GM19193 (cell line): ENCODE measurements around the gene IFI30.

Experiments
- POLR2A ChIP-seq: IDR thresholded peaks from 4 replicates; pipeline ENCODE4 v1.6.1; 2011; ENCODE audit not compliant: insufficient read depth, insufficient read length; ENCODE audit errors: extremely low read depth

IFI30 gene

DNA sequence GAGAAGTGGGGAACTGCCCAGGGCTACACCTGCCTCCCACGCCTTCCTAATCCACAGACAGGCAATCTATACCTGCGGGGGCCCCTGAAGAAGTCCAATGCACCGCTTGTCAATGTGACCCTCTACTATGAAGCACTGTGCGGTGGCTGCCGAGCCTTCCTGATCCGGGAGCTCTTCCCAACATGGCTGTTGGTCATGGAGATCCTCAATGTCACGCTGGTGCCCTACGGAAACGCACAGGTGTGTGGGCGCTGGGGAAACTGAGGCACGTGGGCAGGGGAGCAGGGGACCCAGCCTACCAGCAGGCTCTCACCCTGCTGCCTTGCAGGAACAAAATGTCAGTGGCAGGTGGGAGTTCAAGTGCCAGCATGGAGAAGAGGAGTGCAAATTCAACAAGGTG, 1.4 kb downstream of the IFI30 start:
- TF ChIP-seq POLR2A = no peak

DNA sequence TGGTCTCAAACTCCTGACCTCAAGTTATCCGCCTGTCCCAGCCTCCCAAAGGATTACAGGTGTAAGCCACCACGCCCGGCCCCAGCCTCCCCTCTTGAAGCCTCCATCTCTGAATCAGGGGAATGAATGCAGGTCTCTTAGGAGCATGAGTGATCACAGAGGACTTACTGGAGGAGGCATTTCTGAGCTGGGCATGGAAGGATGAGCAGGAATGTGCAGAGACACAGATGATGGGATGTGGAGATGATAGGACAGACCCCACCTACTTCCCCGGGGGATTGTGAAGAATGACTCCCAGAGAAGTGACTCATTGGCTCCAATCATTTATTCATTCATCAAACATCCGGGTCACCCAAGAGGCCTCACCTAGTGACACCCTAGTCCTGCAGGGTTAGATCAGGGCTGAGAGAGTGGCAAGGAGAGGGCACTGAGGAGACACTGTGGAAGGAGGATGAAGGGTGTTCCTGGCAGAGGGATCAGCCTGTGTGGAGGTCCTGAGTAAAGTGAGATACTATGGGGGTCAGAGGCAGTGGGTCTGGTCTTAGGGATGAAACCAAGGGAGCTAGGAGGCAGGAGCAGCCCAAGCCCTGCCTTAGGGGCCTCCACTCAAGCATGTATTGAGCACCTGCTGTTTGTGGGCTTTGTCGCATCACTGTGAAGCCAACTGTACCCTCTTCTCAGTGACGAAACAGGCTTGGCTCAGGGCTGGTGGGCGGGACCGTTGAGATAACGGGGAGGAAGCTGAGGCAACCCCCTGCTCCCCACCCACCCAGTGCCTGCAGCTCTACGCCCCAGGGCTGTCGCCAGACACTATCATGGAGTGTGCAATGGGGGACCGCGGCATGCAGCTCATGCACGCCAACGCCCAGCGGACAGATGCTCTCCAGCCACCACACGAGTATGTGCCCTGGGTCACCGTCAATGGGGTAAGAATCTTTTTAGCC, 3.0 kb downstream of the IFI30 start:
- TF ChIP-seq POLR2A = no peak

GRCh38 chr19:18179957-18180356, 6.3 kb downstream of the IFI30 start:
- TF ChIP-seq POLR2A = no peak

GRCh38 chr19:18183529-18183928, 9.9 kb downstream of the IFI30 start:
- no peak for TF ChIP-seq POLR2A

DNA sequence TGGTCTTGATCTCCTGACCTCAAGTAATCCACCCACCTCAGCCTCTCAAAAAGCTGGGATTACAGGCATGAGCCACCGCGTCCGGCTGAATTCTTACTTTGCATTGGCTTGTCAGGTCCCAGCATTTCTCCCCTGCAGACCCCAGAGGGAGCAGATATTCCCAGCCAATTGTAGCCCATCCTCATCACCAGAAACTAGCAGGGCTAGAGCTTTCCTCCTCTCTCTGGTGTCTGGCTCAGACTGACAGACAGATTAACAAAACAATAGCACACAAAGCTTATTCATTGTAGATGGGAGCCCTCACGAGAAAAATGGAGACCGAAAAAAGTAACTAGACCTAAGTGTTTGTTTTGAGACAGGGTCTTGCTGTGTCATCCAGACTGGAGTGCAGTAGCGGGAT, 11.9 kb downstream of the IFI30 start:
- no peak for TF ChIP-seq POLR2A

- TF ChIP-seq POLR2A = no peak
Measured at GRCh38 chr19:18190278-18190677, 16.7 kb downstream of the IFI30 start.

GRCh38 chr19:18191640-18192062, 18.0 kb downstream of the IFI30 start:
- no peak for TF ChIP-seq POLR2A

DNA sequence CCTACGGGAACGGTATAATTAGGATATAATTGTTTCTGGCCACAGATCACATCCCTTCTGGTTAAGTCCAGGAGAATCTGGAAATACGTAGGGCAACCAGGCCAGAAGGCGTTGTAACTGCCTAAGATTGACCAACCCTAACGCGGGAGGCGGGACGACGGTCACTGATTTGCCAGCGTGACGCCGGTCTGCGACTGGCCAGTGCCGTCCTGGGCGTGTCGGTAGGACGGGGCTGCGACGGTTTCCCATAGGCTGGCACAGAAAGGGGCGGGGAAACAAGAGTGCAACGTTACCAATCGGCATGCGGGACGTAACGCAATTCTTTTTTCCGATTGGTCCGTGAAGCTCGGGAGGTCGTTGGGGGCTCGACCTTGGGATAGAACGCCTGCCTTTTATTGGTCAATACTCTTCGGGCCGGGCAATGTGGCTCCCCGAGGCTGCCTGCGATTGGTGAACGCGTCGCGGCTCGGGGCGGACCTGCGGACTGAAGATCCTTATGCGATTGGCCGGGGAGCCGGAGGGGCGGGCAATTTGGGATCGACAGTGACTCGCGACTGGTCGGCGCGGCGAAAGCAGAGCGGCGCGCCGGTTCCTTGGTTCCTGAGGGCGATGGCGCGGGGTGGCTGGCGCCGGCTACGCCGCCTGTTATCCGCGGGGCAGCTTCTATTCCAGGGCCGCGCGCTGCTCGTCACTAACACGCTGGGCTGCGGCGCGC, 19.2 kb downstream of the IFI30 start, which contains the start of gene MPV17L2:
TSS of gene MPV17L2 (plus strand) at position 546 of the 715 bp plus-strand sequence. CDS start at position 610, 64 bp downstream.
- TF ChIP-seq POLR2A = peak; percentile 78

GRCh38 chr19:18193388-18194180, 20.0 kb downstream of the IFI30 start:
- no peak for TF ChIP-seq POLR2A

DNA sequence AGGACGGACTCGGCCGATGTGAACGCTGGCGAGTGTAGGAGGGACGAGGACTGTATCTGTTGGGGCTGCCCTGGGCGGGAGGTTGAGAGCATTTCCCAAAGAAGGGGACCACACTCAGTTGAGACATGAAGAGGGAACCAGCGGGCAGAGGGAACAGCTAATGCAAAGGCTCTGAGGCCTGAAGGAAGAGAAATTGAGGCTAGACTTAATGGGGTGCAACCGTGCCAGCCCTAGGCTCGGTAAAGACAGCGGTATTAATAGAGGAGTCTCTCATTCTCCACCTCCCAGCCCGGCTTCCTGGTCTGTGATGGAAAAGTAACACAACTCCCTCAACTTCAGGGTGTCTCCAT, 20.5 kb downstream of the IFI30 start:
- no peak for TF ChIP-seq POLR2A

DNA sequence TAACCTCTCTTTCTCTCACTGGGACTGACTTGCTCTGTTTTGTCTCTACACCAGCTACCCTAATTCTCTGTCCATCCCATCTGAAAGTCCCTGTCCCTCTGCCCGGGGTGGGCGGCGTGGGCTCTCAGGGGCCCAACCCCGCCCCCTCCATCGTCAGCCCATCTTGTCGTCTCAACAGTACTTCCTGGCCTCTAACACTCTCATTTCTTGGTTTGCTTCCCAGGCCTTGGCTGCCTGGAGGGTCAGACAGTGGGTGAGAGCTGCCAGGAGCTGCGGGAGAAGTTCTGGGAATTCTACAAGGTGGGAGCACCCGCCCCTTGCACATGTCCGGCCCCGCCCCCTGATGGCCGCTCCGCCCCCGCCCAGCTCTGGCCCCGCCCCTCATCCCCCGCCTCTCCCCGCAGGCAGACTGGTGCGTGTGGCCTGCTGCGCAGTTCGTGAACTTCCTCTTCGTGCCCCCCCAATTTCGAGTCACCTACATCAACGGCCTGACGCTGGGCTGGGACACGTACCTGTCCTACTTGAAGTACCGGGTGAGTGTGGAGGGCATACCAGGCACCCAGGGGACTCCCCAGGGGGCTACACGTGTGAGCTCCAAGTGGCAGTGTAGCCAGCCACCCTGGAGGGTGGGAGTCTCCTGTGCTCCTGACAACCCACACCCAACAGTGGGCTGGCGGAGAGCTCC, 21.1 kb downstream of the IFI30 start:
- TF ChIP-seq POLR2A = no peak

DNA sequence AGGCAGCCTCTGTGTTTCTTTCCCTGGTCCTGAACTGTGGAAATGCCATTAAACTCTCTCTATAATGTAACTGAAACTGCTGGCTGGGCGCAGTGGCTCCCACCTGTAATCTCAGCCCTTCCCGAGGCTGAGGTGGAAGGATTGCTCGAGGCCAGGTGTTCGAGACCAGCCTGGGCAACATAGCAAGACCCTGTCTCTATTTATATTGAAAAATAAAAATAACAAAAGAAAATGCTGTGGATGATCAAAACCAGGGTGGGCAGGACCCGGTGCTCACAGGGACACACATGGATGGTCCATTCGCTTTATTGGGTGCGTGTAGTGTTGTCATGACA, 22.9 kb downstream of the IFI30 start:
- no peak for TF ChIP-seq POLR2A

- TF ChIP-seq POLR2A = no peak
Measured at GRCh38 chr19:18197306-18197705, 23.7 kb downstream of the IFI30 start.

GRCh38 chr19:18197941-18198340, 24.3 kb downstream of the IFI30 start:
- no peak for TF ChIP-seq POLR2A

GRCh38 chr19:18198374-18198773, 24.8 kb downstream of the IFI30 start:
- TF ChIP-seq POLR2A = no peak
